ENCODE data around the gene C14orf132. TPM values are rescaled to one million over a fixed set of nuclear protein-coding genes. Genes with fewer than 3 reads are reported as not detected.

C14orf132 gene
- polyA plus RNA-seq, 3 donors: not detected

DNA sequence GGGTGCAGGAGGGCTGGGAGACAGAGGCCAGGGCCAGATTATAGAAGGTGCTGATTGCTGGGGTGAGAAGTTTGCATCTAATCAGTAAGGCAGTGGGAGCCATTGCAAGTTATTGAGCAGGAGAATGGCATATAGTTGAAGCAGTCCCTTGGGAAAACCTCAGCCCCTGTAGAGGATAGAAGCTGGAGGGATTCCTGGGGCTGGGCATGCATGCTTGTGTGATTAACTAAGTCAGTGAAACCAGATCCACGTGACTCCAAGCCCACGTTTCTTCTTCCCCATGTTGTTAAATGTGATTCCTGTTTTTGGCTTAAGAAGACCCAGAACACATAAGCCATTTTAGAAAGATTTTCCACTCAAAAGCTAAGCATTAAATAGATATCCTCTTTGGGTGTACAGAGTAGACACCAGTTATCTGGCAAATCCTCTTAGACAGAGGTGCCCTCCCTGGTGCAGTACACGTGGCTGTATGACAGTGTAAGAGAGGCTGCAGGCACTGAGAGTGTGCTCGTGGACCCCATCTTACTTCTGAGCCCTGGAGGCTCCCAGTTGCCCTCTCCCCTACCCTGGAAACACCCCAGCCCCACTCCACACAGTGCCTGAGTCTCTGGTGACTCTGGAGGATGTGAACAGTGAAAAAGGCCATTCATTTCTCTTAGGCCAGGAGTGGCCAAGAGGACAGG lies 3.2 kb downstream of the C14orf132 start:
- no CpG with 5 or more reads among the region's 4 CpGs for WGBS (ENCODE audit: insufficient coverage)
- Histone ChIP-seq H3K27ac (ENCODE audit: low read depth in 1 of 2, low read length in 2 of 2) (no peak overlapping the region), H3K36me3 (replicated peaks in 1 of 2; ENCODE audit: control insufficient read depth in 1 of 2, insufficient read depth in 2 of 2, low read length in 2 of 2) (no peaks in the 10 kb centered on the region), H3K4me2 (replicated peaks; ENCODE audit: extremely low read depth, low read length, poor library complexity, severe bottlenecking) (no peak overlapping the region), H2AFZ (ENCODE audit: insufficient read depth, low read depth, low read length, poor library complexity, severe bottlenecking) (no peak overlapping the region), H3K9ac (ENCODE audit: insufficient read depth, low read length, poor library complexity, severe bottlenecking) (no peak overlapping the region), H3K79me2 (ENCODE audit: insufficient read depth, low read length) (no peaks in the 10 kb centered on the region), H3K4me1 (ENCODE audit: control insufficient read depth in 1 of 2, insufficient read depth in 2 of 2, low read length in 2 of 2) (no peaks in the 10 kb centered on the region), H3K27me3 (ENCODE audit: control insufficient read depth in 2 of 2, insufficient read depth in 2 of 2, low read length in 2 of 2) (peaks cover 37 to 40% of the 10 kb centered on the region in 2 donors), H3K9me3 (replicated peaks in 1 of 2; ENCODE audit: control insufficient read depth in 1 of 2, insufficient read depth in 1 of 2, low read length in 2 of 2) (peaks cover 4% of the 10 kb centered on the region in 2 donors), H4K20me1 (ENCODE audit: insufficient read depth, low read length) (no peaks in the 10 kb centered on the region), H3K4me3 (replicated peaks in 1 of 3; ENCODE audit: low read depth in 2 of 3, low read length in 3 of 3) (no peak overlapping the region)
- no peak for DNase-seq
- Mint-ChIP-seq H3K9me3 (peaks cover 0 to 14% (median 3%) of the 10 kb centered on the region in 7 donors), H3K27ac (no peak overlapping the region), H3K4me3 (no peak overlapping the region), H3K4me1 (peaks cover 8% of the 10 kb centered on the region), H3K36me3 (no peaks in the 10 kb centered on the region), H3K27me3 (ENCODE audit: low read depth in 3 of 3) (peaks cover 45 to 48% (median 48%) of the 10 kb centered on the region in 3 donors)
- TF ChIP-seq CTCF (IDR thresholded peaks at IDR 0.05): no peak
- intact Hi-C loops (cut with micrococcal nuclease): no loop called here

GRCh38 chr14:96046630-96047029 lies 7.5 kb downstream of the C14orf132 start:
- no CpG with 5 or more reads among the region's 2 CpGs for WGBS (ENCODE audit: insufficient coverage)
- no peak overlapping the region for H3K4me3 ChIP-seq (replicated peaks in 1 of 3; ENCODE audit: low read depth in 2 of 3, low read length in 3 of 3)
- H3K27me3 Mint-ChIP-seq (ENCODE audit: low read depth in 3 of 3): peaks cover 8 to 14% (median 12%) of the 10 kb centered on the region in 3 donors
- H3K9me3 ChIP-seq (replicated peaks in 1 of 2; ENCODE audit: control insufficient read depth in 1 of 2, insufficient read depth in 1 of 2, low read length in 2 of 2): peaks cover 0 to 4% of the 10 kb centered on the region in 2 donors
- no peak overlapping the region for H2AFZ ChIP-seq (ENCODE audit: insufficient read depth, low read depth, low read length, poor library complexity, severe bottlenecking)
- no peak for DNase-seq
- peaks cover 2% of the 10 kb centered on the region in 2 donors for H3K27me3 ChIP-seq (ENCODE audit: control insufficient read depth in 2 of 2, insufficient read depth in 2 of 2, low read length in 2 of 2)
- H3K36me3 Mint-ChIP-seq: no peaks in the 10 kb centered on the region
- peaks cover 0 to 9% (median 1%) of the 10 kb centered on the region in 7 donors for H3K9me3 Mint-ChIP-seq
- no peak overlapping the region for H3K27ac ChIP-seq (ENCODE audit: low read depth in 1 of 2, low read length in 2 of 2)
- H3K36me3 ChIP-seq (replicated peaks in 1 of 2; ENCODE audit: control insufficient read depth in 1 of 2, insufficient read depth in 2 of 2, low read length in 2 of 2): no peaks in the 10 kb centered on the region
- TF ChIP-seq CTCF (IDR thresholded peaks at IDR 0.05): no peak
- no peaks in the 10 kb centered on the region for H3K4me1 ChIP-seq (ENCODE audit: control insufficient read depth in 1 of 2, insufficient read depth in 2 of 2, low read length in 2 of 2)
- H3K4me1 Mint-ChIP-seq: no peaks in the 10 kb centered on the region
- intact Hi-C loops (cut with micrococcal nuclease): no loop called here
- H3K9ac ChIP-seq (ENCODE audit: insufficient read depth, low read length, poor library complexity, severe bottlenecking): no peak overlapping the region
- H3K4me3 Mint-ChIP-seq: no peak overlapping the region
- H3K4me2 ChIP-seq (replicated peaks; ENCODE audit: extremely low read depth, low read length, poor library complexity, severe bottlenecking): no peak overlapping the region
- H4K20me1 ChIP-seq (ENCODE audit: insufficient read depth, low read length): no peaks in the 10 kb centered on the region
- no peak overlapping the region for H3K27ac Mint-ChIP-seq
- no peaks in the 10 kb centered on the region for H3K79me2 ChIP-seq (ENCODE audit: insufficient read depth, low read length)
